Motor neuron (in vitro differentiated cells): ENCODE data around the gene AEBP2. TPM values are rescaled to one million over a fixed set of nuclear protein-coding genes. Genes with fewer than 3 reads are reported as not detected.
"Not testable (repeated sequence)": the region's sequence is repeated elsewhere in the genome, so short reads cannot be mapped to it uniquely, and the experiment has no call there.

Experiments
- ATAC-seq, 8 experiments: fragments of 200-7000 bp; cut with Tn5 transposase; replicated peaks in 6 of 8; 2 replicates each; pipeline ENCODE4 v1.8.0; 2021; ENCODE audit warnings: mild to moderate bottlenecking in 8 of 8, moderate library complexity in 8 of 8
- H3K27ac ChIP-seq, 2 donors: fragments of 250-450 bp; sonication (Bioruptor Pico); 2 replicates each; pipeline ENCODE4 v1.9.0; 2021; ENCODE audit warnings: antibody characterized with exemption in 2 of 2, mild to moderate bottlenecking in 2 of 2, moderate library complexity in 1 of 2
- H3K4me1 ChIP-seq, 2 donors: fragments of 250-450 bp; sonication (Bioruptor Pico); replicated peaks in 1 of 2; 2 replicates each; pipeline ENCODE4 v1.6.1; 2021; ENCODE audit warnings: antibody characterized with exemption in 2 of 2, mild to moderate bottlenecking in 2 of 2, moderate library complexity in 1 of 2
- H3K4me3 ChIP-seq, 5 donors: fragments of 250-450 bp; sonication (Bioruptor Pico); 2 replicates each; pipeline ENCODE4 v1.9.0; 2021; ENCODE audit warnings: antibody characterized with exemption in 5 of 5, mild to moderate bottlenecking in 5 of 5, moderate library complexity in 4 of 5
- WGBS, 10 experiments: fragments of 450-650 bp; shearing (Covaris generic); methylation state at CpG; one replicate each; pipeline ENCODE4 v1.0.0; 2022; 5-methylcytosine and 5-hydroxymethylcytosine counted together
- in situ Hi-C, 9 experiments: fragments of 400-800 bp; cut with MboI; loops; one replicate each; pipeline ENCODE4 v1.15.0; 2021; ENCODE audit warnings: low sequenced_read_pairs in 9 of 9, low pct_unique_long_range_greater_than_20kb in 2 of 9; ENCODE audit not compliant: unreplicated experiment in 9 of 9
- total RNA-seq, 8 experiments: library from RNA; unstranded; fragments of 300-600 nt; gene quantifications; 2 replicates each; pipeline versions ENCODE4 v1.2.3 to v1.2.4, GENCODE V29; 2022

AEBP2 gene
- total RNA-seq, 8 experiments from 2014 or later, result 15.8 to 63.5 (median 26.0) TPM

DNA sequence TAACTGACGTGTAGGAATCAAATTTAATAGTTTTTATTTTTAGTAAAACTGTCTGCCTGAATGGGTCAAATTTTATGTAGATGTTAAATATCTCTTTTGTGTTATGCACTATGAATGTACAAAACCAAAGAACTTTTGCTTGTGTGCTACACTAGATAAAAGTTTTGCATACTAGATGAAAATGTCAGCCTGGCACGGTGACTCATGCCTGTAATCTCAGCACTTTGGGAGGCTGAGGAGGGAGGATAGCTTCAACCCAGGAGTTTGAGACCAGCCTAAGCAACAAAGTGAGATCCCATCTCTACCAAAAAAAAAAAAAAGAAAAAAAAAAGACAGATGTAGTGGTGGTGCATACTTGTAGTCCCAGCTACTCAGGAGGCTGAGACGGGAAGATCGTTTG is 11.1 kb downstream of the AEBP2 start:
- Histone ChIP-seq H3K4me1 (no peaks in the 10 kb centered on the region), H3K27ac (no peak overlapping the region), H3K4me3 (no peak overlapping the region)
- WGBS, 10 experiments, result 67 to 100% (median 89%) methylated on average over 1 to 4 of the region's 4 CpGs
- no peak for ATAC-seq
- in situ Hi-C loops, result no loop called here

GRCh38 chr12:19451196-19451595 is 11.9 kb downstream of the AEBP2 start:
- Histone ChIP-seq H3K4me3 (no peak overlapping the region), H3K4me1 (no peaks in the 10 kb centered on the region), H3K27ac (no peak overlapping the region)
- in situ Hi-C loops, result no loop called here
- ATAC-seq, result peak in 5 of 8 experiments; percentile 47 to 67 (median 56)
- WGBS, 10 experiments, result 14 to 68% (median 44%) methylated on average over 1 to 6 of the region's 6 CpGs; no CpG with 5 or more reads in 2 of the 10 experiments

DNA sequence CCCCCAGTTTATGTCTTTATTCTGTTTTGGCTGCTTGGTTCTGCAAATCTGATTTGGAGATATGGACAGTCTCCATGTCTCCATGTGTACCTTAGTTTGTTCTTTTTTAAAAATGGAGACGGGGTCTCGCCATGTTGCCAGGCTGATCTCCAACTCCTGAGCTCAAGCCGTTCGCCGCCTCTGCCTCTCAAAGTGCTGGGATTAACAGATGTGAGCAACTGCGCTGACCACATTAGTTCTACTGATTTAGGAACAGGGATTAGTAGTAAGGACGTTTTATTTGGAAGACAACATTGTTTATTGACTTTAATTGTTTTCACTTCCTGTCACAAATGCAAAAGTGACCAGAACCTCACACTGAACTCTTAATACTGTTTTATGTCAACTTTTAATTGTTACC is 14.7 kb downstream of the AEBP2 start:
- Histone ChIP-seq H3K27ac (no peak overlapping the region), H3K4me3 (no peak overlapping the region), H3K4me1 (no peaks in the 10 kb centered on the region)
- 20 to 100% (median 84%) methylated on average over 1 to 7 of the region's 7 CpGs; no CpG with 5 or more reads in 2 of the 10 experiments for WGBS, 10 experiments
- ATAC-seq, result no peak
- in situ Hi-C loops, result no loop called here

DNA sequence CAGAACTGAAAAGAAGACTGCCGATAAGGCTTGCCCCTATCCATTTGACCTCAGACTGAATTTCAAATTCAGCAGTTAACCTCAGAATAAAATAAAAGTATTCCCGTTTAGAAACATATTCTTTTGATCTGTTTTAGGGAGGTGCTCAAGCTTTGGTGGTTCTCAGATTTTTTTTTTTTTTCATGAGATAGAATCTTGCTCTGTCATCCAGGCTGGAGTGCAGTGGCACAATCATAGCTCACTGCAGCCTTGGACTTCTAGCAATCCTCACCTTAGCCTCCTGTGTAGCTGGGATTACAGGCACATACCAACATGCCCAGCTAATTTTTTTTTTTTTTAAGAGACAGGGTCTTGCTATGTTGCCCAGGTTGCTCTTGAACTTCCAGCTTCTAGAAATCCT is 15.5 kb downstream of the AEBP2 start:
- 0 to 100% (median 56%) methylated on average over 1 to 2 of the region's 2 CpGs; no CpG with 5 or more reads in 2 of the 10 experiments for WGBS, 10 experiments
- in situ Hi-C loops, result no loop called here
- H3K4me3 ChIP-seq, result no peak overlapping the region
- no peaks in the 10 kb centered on the region for H3K4me1 ChIP-seq
- no peak overlapping the region for H3K27ac ChIP-seq
- ATAC-seq, result peak in 2 of 8 experiments; percentile 60 to 82

- 67 to 100% (median 100%) methylated on average over 1 to 4 of the region's 7 CpGs; no CpG with 5 or more reads in 3 of the 10 experiments for WGBS, 10 experiments
- no peak for ATAC-seq
- Histone ChIP-seq H3K27ac (no peak overlapping the region), H3K4me3 (no peak overlapping the region), H3K4me1 (no peaks in the 10 kb centered on the region)
- in situ Hi-C loops, result no loop called here
Measured at GRCh38 chr12:19456176-19456575, 16.9 kb downstream of the AEBP2 start.

- Histone ChIP-seq H3K27ac (no peak overlapping the region), H3K4me3 (no peak overlapping the region), H3K4me1 (no peaks in the 10 kb centered on the region)
- no peak for ATAC-seq
- in situ Hi-C loops, result no loop called here
- WGBS, 10 experiments, result 0 to 100% (median 95%) methylated on average over 1 to 6 of the region's 6 CpGs
Measured at GRCh38 chr12:19457561-19457960, 18.3 kb downstream of the AEBP2 start.

DNA sequence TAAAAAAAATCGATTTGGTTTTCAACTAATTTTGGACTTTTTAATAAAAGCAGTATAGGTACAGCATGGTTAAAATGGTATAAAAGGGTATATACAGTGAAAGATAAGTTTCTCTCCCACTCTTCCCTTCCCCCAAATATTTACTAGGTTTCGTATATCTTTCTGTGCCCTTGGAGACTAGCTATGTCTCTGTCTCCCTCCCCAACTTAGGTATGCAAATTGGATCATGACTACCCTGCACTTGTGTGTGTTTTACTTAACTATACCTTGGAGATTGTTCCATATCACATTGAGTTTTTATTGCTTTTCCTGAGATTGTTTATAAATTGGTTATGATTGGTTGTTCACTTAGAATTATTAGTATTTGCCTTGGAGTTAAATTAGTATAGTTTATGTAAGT is 19.4 kb downstream of the AEBP2 start:
- no peak for ATAC-seq
- Histone ChIP-seq H3K4me1 (no peaks in the 10 kb centered on the region), H3K27ac (no peak overlapping the region), H3K4me3 (no peak overlapping the region)
- in situ Hi-C loops, result no loop called here
- 67 to 100% (median 89%) methylated on average over 1 to 2 of the region's 2 CpGs for WGBS, 10 experiments

- in situ Hi-C loops, result no loop called here
- Histone ChIP-seq H3K4me1 (no peaks in the 10 kb centered on the region), H3K27ac (no peak overlapping the region), H3K4me3 (no peak overlapping the region)
- peak in 3 of 8 experiments; percentile 37 to 70 (median 48) for ATAC-seq
- 0 to 100% (median 82%) methylated on average over 1 of the region's 1 CpG; no CpG with 5 or more reads in 2 of the 10 experiments for WGBS, 10 experiments
Measured at GRCh38 chr12:19461999-19462398, 22.7 kb downstream of the AEBP2 start.

DNA sequence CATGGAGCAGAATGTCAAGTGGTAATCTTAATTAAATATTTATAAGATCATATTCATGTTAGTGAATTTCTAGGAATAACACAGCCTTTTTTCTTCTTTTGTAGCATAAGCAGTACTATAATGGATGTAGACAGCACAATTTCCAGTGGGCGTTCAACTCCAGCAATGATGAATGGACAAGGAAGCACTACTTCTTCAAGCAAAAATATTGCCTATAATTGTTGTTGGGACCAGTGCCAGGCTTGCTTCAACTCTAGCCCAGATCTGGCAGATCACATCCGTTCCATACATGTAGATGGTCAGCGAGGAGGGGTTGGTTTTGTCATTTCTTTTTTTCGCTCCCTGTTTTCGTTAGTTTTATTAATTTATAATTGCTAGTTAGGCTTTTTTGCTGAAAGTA is 23.1 kb downstream of the AEBP2 start:
- Histone ChIP-seq H3K27ac (no peak overlapping the region), H3K4me3 (no peak overlapping the region), H3K4me1 (no peaks in the 10 kb centered on the region)
- in situ Hi-C loops, result no loop called here
- peak in 1 of 8 experiments; percentile 31 for ATAC-seq
- 75 to 100% (median 92%) methylated on average over 3 to 5 of the region's 5 CpGs for WGBS, 10 experiments

- Histone ChIP-seq H3K4me3 (no peak overlapping the region), H3K27ac (no peak overlapping the region), H3K4me1 (no peaks in the 10 kb centered on the region)
- ATAC-seq, result no peak
- in situ Hi-C loops, result no loop called here
Measured at GRCh38 chr12:19464192-19464580, 24.9 kb downstream of the AEBP2 start.

GRCh38 chr12:19465711-19466110 is 26.4 kb downstream of the AEBP2 start:
- no peak overlapping the region for H3K27ac ChIP-seq
- no peak for ATAC-seq
- H3K4me1 ChIP-seq, result no peaks in the 10 kb centered on the region
- no peak overlapping the region for H3K4me3 ChIP-seq
- in situ Hi-C loops, result no loop called here
- 91 to 100% (median 100%) methylated on average over 1 to 5 of the region's 6 CpGs; no CpG with 5 or more reads in 4 of the 10 experiments for WGBS, 10 experiments

GRCh38 chr12:19474147-19474546 is 34.9 kb downstream of the AEBP2 start:
- no peak for ATAC-seq
- Histone ChIP-seq H3K27ac (no peak overlapping the region), H3K4me3 (no peak overlapping the region), H3K4me1 (no peaks in the 10 kb centered on the region)
- in situ Hi-C loops, result no loop called here

- H3K4me1 ChIP-seq, H3K4me3 ChIP-seq, in situ Hi-C loops, ATAC-seq, H3K27ac ChIP-seq: not testable (repeated sequence)
- WGBS, 10 experiments, result 86 to 100% (median 95%) methylated on average over 1 to 4 of the region's 4 CpGs; no CpG with 5 or more reads in 5 of the 10 experiments
Measured at GRCh38 chr12:19475884-19476505, 36.7 kb downstream of the AEBP2 start.

DNA sequence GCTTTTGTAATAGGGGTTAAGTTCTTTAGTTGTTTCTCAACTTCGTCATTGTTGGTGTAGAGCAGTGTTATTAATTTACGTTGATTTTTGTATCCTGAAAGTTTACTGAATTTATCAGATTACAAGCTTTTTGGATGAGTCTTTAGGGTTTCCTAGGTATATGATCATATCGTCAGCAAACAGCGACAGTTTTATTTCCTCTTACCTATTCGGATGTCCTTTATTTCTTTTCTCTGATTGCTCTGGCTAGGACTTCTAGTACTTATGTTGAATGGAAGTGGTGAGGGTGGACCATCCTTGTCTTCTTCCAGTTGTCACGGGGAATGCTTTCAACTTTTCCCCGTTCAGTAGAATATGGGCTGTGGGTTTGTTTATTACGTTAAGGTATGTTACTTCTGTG is 37.8 kb downstream of the AEBP2 start:
- Histone ChIP-seq H3K4me3 (no peak overlapping the region), H3K4me1 (no peaks in the 10 kb centered on the region), H3K27ac (no peak overlapping the region)
- in situ Hi-C loops, result no loop called here
- WGBS, 10 experiments, result 83 to 100% (median 97%) methylated on average over 1 to 8 of the region's 8 CpGs
- ATAC-seq, result no peak
